ENCODE results near the gene KCND3. TPM values are rescaled to one million over a fixed set of nuclear protein-coding genes. Genes with fewer than 3 reads are reported as not detected.

KCND3 gene
- total RNA-seq, 1 donor from 2014 or later: 0.43 TPM

DNA sequence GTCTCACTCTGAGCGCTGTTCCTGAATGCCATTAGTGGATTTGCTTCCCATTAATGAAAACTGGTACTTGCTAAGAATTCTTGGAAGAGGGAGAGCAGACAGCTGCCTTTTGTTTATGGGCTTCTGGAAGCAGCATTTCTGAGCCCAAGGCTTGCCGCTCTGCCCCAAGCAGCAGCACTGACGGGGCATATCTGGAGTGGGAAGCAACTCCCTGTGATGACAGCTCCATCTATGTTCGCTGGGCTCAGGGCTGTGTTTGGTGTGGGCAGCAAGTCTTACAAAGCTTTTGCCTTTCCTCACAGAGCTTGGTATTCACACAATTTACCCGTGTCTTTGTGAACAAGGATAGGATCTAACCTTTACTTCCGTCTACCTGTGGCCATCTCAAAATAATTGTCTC lies 161.5 kb downstream of the KCND3 start:
- Histone ChIP-seq H3K9me3 (ENCODE audit: insufficient read depth, low read depth, low read length) (no peaks in the 10 kb centered on the region), H3K27me3 (ENCODE audit: insufficient read depth, low read length) (peaks cover 2% of the 10 kb centered on the region), H3K4me3 (ENCODE audit: insufficient read depth, low read depth, low read length) (no peak overlapping the region), H3K36me3 (ENCODE audit: insufficient read depth, low read length) (no peaks in the 10 kb centered on the region), H3K4me2 (ENCODE audit: low read length) (no peak overlapping the region), H3K79me2 (ENCODE audit: insufficient read depth, low read length) (no peaks in the 10 kb centered on the region), H3K27ac (ENCODE audit: low read depth, low read length) (no peak overlapping the region), H2AFZ (ENCODE audit: low read depth, low read length) (no peak overlapping the region), H4K20me1 (ENCODE audit: insufficient read depth, low read length) (no peaks in the 10 kb centered on the region), H3K9ac (ENCODE audit: low read length) (no peak overlapping the region), H3K4me1 (ENCODE audit: insufficient read depth, low read length) (no peaks in the 10 kb centered on the region)
- H3K27ac Mint-ChIP-seq (ENCODE audit: unreplicated experiment): no peak overlapping the region
- peaks cover 31% of the 10 kb centered on the region for H3K27me3 Mint-ChIP-seq (ENCODE audit: low read depth, unreplicated experiment)
- peaks cover 12% of the 10 kb centered on the region for H3K9me3 Mint-ChIP-seq (ENCODE audit: unreplicated experiment)
- H3K4me3 Mint-ChIP-seq (ENCODE audit: unreplicated experiment): no peak overlapping the region
- no peak for TF ChIP-seq EZH2 (IDR thresholded peaks at IDR 0.05; ENCODE audit: insufficient read depth, low read length)
- TF ChIP-seq CTCF (IDR thresholded peaks at IDR 0.05; ENCODE audit: insufficient read depth, low read depth, low read length): no peak
- H3K36me3 Mint-ChIP-seq (ENCODE audit: low read depth, unreplicated experiment): no peaks in the 10 kb centered on the region
- DNase-seq (ENCODE audit: low read depth) (no peak), FAIRE-seq (no peak)
- no peaks in the 10 kb centered on the region for H3K4me1 Mint-ChIP-seq (ENCODE audit: low read depth, unreplicated experiment)

DNA sequence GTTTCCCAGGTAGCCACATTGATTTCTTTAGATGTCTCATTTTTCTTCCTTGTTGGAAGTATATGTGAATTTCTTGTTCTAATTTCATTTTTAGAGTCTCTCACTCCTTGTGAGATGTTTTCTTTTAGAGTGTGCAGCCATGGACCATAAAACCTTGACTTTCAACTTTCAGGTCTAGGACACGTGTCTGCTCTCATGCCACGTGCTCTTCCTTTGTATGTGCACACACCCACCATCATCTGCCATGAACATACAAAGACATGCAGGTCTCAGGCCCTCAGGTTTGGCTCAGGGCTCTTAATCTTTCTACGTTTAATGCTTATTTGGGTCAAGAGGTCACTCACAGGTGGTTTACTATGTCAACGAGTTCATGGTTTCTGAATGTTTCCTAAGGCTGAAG lies 163.2 kb downstream of the KCND3 start:
- peaks cover 2% of the 10 kb centered on the region for H3K27me3 ChIP-seq (ENCODE audit: insufficient read depth, low read length)
- Mint-ChIP-seq H3K27me3 (ENCODE audit: low read depth, unreplicated experiment) (peaks cover 24% of the 10 kb centered on the region), H3K4me1 (ENCODE audit: low read depth, unreplicated experiment) (no peaks in the 10 kb centered on the region), H3K36me3 (ENCODE audit: low read depth, unreplicated experiment) (no peaks in the 10 kb centered on the region), H3K4me3 (ENCODE audit: unreplicated experiment) (no peak overlapping the region), H3K27ac (ENCODE audit: unreplicated experiment) (no peak overlapping the region), H3K9me3 (ENCODE audit: unreplicated experiment) (peaks cover 12% of the 10 kb centered on the region)
- H3K36me3 ChIP-seq (ENCODE audit: insufficient read depth, low read length): no peaks in the 10 kb centered on the region
- no peak overlapping the region for H2AFZ ChIP-seq (ENCODE audit: low read depth, low read length)
- H4K20me1 ChIP-seq (ENCODE audit: insufficient read depth, low read length): no peaks in the 10 kb centered on the region
- TF ChIP-seq EZH2 (IDR thresholded peaks at IDR 0.05; ENCODE audit: insufficient read depth, low read length): no peak
- no peak for TF ChIP-seq CTCF (IDR thresholded peaks at IDR 0.05; ENCODE audit: insufficient read depth, low read depth, low read length)
- H3K27ac ChIP-seq (ENCODE audit: low read depth, low read length): no peak overlapping the region
- no peaks in the 10 kb centered on the region for H3K9me3 ChIP-seq (ENCODE audit: insufficient read depth, low read depth, low read length)
- DNase-seq (ENCODE audit: low read depth): no peak
- H3K9ac ChIP-seq (ENCODE audit: low read length): no peak overlapping the region
- no peak overlapping the region for H3K4me2 ChIP-seq (ENCODE audit: low read length)
- no peak overlapping the region for H3K4me3 ChIP-seq (ENCODE audit: insufficient read depth, low read depth, low read length)
- FAIRE-seq: no peak
- no peaks in the 10 kb centered on the region for H3K79me2 ChIP-seq (ENCODE audit: insufficient read depth, low read length)
- no peaks in the 10 kb centered on the region for H3K4me1 ChIP-seq (ENCODE audit: insufficient read depth, low read length)

DNA sequence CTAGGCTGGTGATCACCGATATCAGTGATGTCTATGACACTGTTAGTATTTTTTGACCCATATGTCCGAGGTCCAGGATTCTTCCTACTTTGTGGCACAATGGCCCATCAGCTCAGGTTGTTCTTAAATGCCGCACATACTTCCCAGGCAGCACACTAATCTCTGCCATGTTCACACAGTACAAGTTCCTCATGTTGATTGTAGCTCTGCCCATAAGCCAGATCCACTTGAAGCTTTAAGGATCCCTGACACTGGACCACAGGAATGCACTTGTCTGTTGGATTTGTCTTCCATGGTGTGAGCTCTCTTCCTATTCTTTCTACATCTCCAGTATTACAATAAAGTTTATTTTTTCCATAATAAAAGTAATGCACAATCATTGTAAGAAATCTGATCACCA lies 164.3 kb downstream of the KCND3 start:
- no peaks in the 10 kb centered on the region for H3K36me3 ChIP-seq (ENCODE audit: insufficient read depth, low read length)
- TF ChIP-seq EZH2 (IDR thresholded peaks at IDR 0.05; ENCODE audit: insufficient read depth, low read length): no peak
- TF ChIP-seq CTCF (IDR thresholded peaks at IDR 0.05; ENCODE audit: insufficient read depth, low read depth, low read length): no peak
- no peak overlapping the region for H3K27ac Mint-ChIP-seq (ENCODE audit: unreplicated experiment)
- no peak for DNase-seq (ENCODE audit: low read depth)
- H3K4me2 ChIP-seq (ENCODE audit: low read length): no peak overlapping the region
- H2AFZ ChIP-seq (ENCODE audit: low read depth, low read length): no peak overlapping the region
- no peak overlapping the region for H3K9ac ChIP-seq (ENCODE audit: low read length)
- H3K27me3 ChIP-seq (ENCODE audit: insufficient read depth, low read length): peaks cover 2% of the 10 kb centered on the region
- H3K9me3 ChIP-seq (ENCODE audit: insufficient read depth, low read depth, low read length): no peaks in the 10 kb centered on the region
- H3K9me3 Mint-ChIP-seq (ENCODE audit: unreplicated experiment): peaks cover 12% of the 10 kb centered on the region
- no peaks in the 10 kb centered on the region for H3K36me3 Mint-ChIP-seq (ENCODE audit: low read depth, unreplicated experiment)
- no peak overlapping the region for H3K27ac ChIP-seq (ENCODE audit: low read depth, low read length)
- H3K4me1 Mint-ChIP-seq (ENCODE audit: low read depth, unreplicated experiment): no peaks in the 10 kb centered on the region
- no peak overlapping the region for H3K4me3 ChIP-seq (ENCODE audit: insufficient read depth, low read depth, low read length)
- no peak for FAIRE-seq
- H3K4me1 ChIP-seq (ENCODE audit: insufficient read depth, low read length): no peaks in the 10 kb centered on the region
- H3K4me3 Mint-ChIP-seq (ENCODE audit: unreplicated experiment): no peak overlapping the region
- H4K20me1 ChIP-seq (ENCODE audit: insufficient read depth, low read length): no peaks in the 10 kb centered on the region
- peaks cover 29% of the 10 kb centered on the region for H3K27me3 Mint-ChIP-seq (ENCODE audit: low read depth, unreplicated experiment)
- H3K79me2 ChIP-seq (ENCODE audit: insufficient read depth, low read length): no peaks in the 10 kb centered on the region

Data from astrocyte (in vitro differentiated cells and primary cell).